HCT116 (cell line): ENCODE results near the gene NHLRC4. TPM values are rescaled to one million over a fixed set of nuclear protein-coding genes. Genes with fewer than 3 reads are reported as not detected.

Source experiments
- ATAC-seq: fragments of 200-7000 bp; cut with Tn5 transposase; 2 replicates; pipeline ENCODE4 v1.9.1; 2020; ENCODE audit warnings: mild to moderate bottlenecking, moderate library complexity
- BruUV-seq: library from RNA; stranded (reverse); fragments of 400-500 nt; replicated peaks from 2 replicates; lab custom pipeline; 2021; lab: Mats Ljungman, UMichigan
- CTCF ChIA-PET: fragments of 300-600 bp; sonication (Branson Sonifier 250); formaldehyde crosslinking; loops from one replicate; lab custom pipeline; 2021; ENCODE audit warnings: antibody characterized with exemption; lab: Charles Lee
- POLR2A ChIA-PET: fragments of 300-600, 350-600 bp; sonication (Branson Sonifier 250); formaldehyde crosslinking; loops from one replicate; lab custom pipeline; 2021; ENCODE audit warnings: antibody characterized with exemption; lab: Charles Lee
- RAD21 ChIA-PET, 2 experiments: fragments of 300-600 bp; sonication (Branson Sonifier 250); formaldehyde crosslinking; loops; one replicate each; lab custom pipeline; 2023; ENCODE audit warnings: low total read pairs in 2 of 2; ENCODE audit not compliant: uncharacterized antibody in 2 of 2, unreplicated experiment in 2 of 2, low non-redundant PET in 1 of 2; lab: Charles Lee
- DNase-seq: peaks from one replicate; pipeline ENCODE4 v3.0.0-alpha.2; 2010; ENCODE audit warnings: low read depth, low spot score
- H2AFZ ChIP-seq: fragments of 200-600 bp; shearing (Covaris generic), sonication (generic); 2 replicates; pipeline ENCODE4 v1.6.1; 2017; ENCODE audit warnings: low read depth, mixed run types, mixed read lengths, antibody characterized with exemption, low read length; ENCODE audit not compliant: poor library complexity, severe bottlenecking
- H3K27ac ChIP-seq: 2 replicates; pipeline ENCODE4 v1.5.1; 2012; ENCODE audit warnings: low read depth, low read length
- H3K27me3 ChIP-seq: fragments of 200-600 bp; sonication (generic); 2 replicates; pipeline ENCODE4 v1.6.1; 2016; ENCODE audit warnings: mixed run types, low read length, mixed read lengths; ENCODE audit not compliant: insufficient read depth
- H3K36me3 ChIP-seq, 2 experiments: fragments of 200-500 bp in 1 of 2; fragments of 200-600 bp in 1 of 2; sonication (Bioruptor generic) in 1 of 2; sonication (generic) in 1 of 2; 2 replicates each; pipeline versions ENCODE4 v1.5.1 to v1.6.1; 2014 to 2016; ENCODE audit warnings: low read length in 2 of 2, inconsistent platforms in 1 of 2, mixed read lengths in 1 of 2, mixed run types in 1 of 2; ENCODE audit not compliant: insufficient read depth in 2 of 2, control insufficient read depth in 1 of 2
- H3K4me1 ChIP-seq, 2 experiments: fragments of 200-600 bp in 1 of 2; sonication (generic) in 1 of 2; 2 replicates each; pipeline versions ENCODE4 v1.5.1 to v1.6.1; 2012 to 2017; ENCODE audit warnings: low read length in 2 of 2, inconsistent platforms in 1 of 2, mild to moderate bottlenecking in 1 of 2, mixed read lengths in 1 of 2, mixed run types in 1 of 2, moderate library complexity in 1 of 2; ENCODE audit not compliant: insufficient read depth in 2 of 2, control insufficient read depth in 1 of 2
- H3K4me2 ChIP-seq: fragments of 200-600 bp; sonication (generic); 2 replicates; pipeline ENCODE4 v1.6.1; 2017; ENCODE audit warnings: mixed run types, low read length, mixed read lengths
- H3K4me3 ChIP-seq, 2 experiments: fragments of 200-600 bp in 1 of 2; sonication (generic) in 1 of 2; replicated peaks in 1 of 2; 2 replicates each; pipeline ENCODE4 v1.5.1; 2011 to 2016; ENCODE audit warnings: low read length in 2 of 2, control low read depth in 1 of 2, low read depth in 1 of 2, mild to moderate bottlenecking in 1 of 2, mixed read lengths in 1 of 2, mixed run types in 1 of 2
- H3K79me2 ChIP-seq: fragments of 200-600 bp; sonication (generic); 2 replicates; pipeline ENCODE4 v1.6.1; 2017; ENCODE audit warnings: mild to moderate bottlenecking, mixed run types, low read length, moderate library complexity, mixed read lengths; ENCODE audit not compliant: insufficient read depth
- H3K9ac ChIP-seq: fragments of 200-600 bp; sonication (generic); 2 replicates; pipeline ENCODE4 v1.6.1; 2016; ENCODE audit warnings: low read length, mixed read lengths
- H3K9me2 ChIP-seq: fragments of 200-600 bp; sonication (generic), shearing (Covaris generic); 2 replicates; pipeline ENCODE4 v1.6.1; 2017; ENCODE audit warnings: mixed run types, mild to moderate bottlenecking, moderate library complexity; ENCODE audit not compliant: insufficient read depth
- H3K9me3 ChIP-seq, 2 experiments: fragments of 200-500 bp in 1 of 2; fragments of 200-600 bp in 1 of 2; sonication (Bioruptor generic) in 1 of 2; sonication (generic) in 1 of 2; 2 replicates each; pipeline ENCODE4 v1.6.1; 2014 to 2017; ENCODE audit warnings: low read length in 2 of 2, mixed read lengths in 2 of 2, inconsistent platforms in 1 of 2, low read depth in 1 of 2, mild to moderate bottlenecking in 1 of 2, mixed run types in 1 of 2, moderate library complexity in 1 of 2; ENCODE audit not compliant: control insufficient read depth in 1 of 2, insufficient read depth in 1 of 2
- H4K20me1 ChIP-seq: fragments of 200-600 bp; sonication (generic), shearing (Covaris generic); 2 replicates; pipeline ENCODE4 v1.6.1; 2017; ENCODE audit warnings: mixed run types, mild to moderate bottlenecking, moderate library complexity; ENCODE audit not compliant: insufficient read depth
- CEBPB ChIP-seq: IDR thresholded peaks from 2 replicates; pipeline ENCODE4 v1.6.1; 2012; ENCODE audit warnings: low read depth
- EGR1 ChIP-seq: IDR thresholded peaks from 2 replicates; pipeline ENCODE4 v1.6.1; 2012; ENCODE audit warnings: low read depth
- ELF1 ChIP-seq: IDR thresholded peaks from 2 replicates; pipeline ENCODE4 v1.6.1; 2012; ENCODE audit warnings: low read depth, borderline replicate concordance
- EZH2 ChIP-seq: fragments of 200-600 bp; sonication (generic); IDR thresholded peaks from 2 replicates; pipeline ENCODE4 v1.6.1; 2017; ENCODE audit warnings: antibody characterized with exemption, mixed run types
- EZH2phosphoT487 ChIP-seq: fragments of 200-600 bp; IDR thresholded peaks from 2 replicates; pipeline ENCODE4 v1.6.1; 2018; ENCODE audit warnings: antibody characterized with exemption, borderline replicate concordance
- JUND ChIP-seq: IDR thresholded peaks from 2 replicates; pipeline ENCODE4 v1.6.1; 2012
- POLR2A ChIP-seq: IDR thresholded peaks from 2 replicates; pipeline ENCODE4 v1.7.0; 2011; ENCODE audit warnings: borderline replicate concordance; ENCODE audit not compliant: insufficient read depth, insufficient read length; ENCODE audit errors: extremely low read depth
- POLR2AphosphoS5 ChIP-seq: IDR thresholded peaks from 2 replicates; pipeline ENCODE4 v1.6.1; 2011; ENCODE audit warnings: mild to moderate bottlenecking, low read depth, low read length, moderate library complexity
- REST ChIP-seq: IDR thresholded peaks from 2 replicates; pipeline ENCODE4 v1.6.1; 2012; ENCODE audit warnings: low read depth
- SIN3A ChIP-seq: IDR thresholded peaks from 2 replicates; pipeline ENCODE4 v1.6.1; 2012; ENCODE audit warnings: low read depth
- SP1 ChIP-seq: IDR thresholded peaks from 2 replicates; pipeline ENCODE4 v1.6.1; 2012; ENCODE audit warnings: low read depth
- TCF7L2 ChIP-seq: IDR thresholded peaks from 2 replicates; pipeline ENCODE4 v1.7.0; 2011; ENCODE audit warnings: borderline replicate concordance, inconsistent platforms; ENCODE audit not compliant: insufficient read depth, insufficient read length; ENCODE audit errors: extremely low read depth
- YY1 ChIP-seq: IDR thresholded peaks from 2 replicates; pipeline ENCODE4 v1.6.1; 2011; ENCODE audit warnings: low read length, low read depth, moderate library complexity, mild to moderate bottlenecking; ENCODE audit not compliant: insufficient replicate concordance; ENCODE audit errors: extremely low read depth
- ZBTB33 ChIP-seq: IDR thresholded peaks from 2 replicates; pipeline ENCODE4 v1.6.1; 2011; ENCODE audit warnings: mild to moderate bottlenecking, low read length, moderate library complexity; ENCODE audit not compliant: insufficient replicate concordance; ENCODE audit errors: extremely low read depth
- ZFX ChIP-seq: fragments of 450-650 bp; IDR thresholded peaks from 2 replicates; pipeline ENCODE4 v1.6.1; 2017
- ZNF274 ChIP-seq: fragments of 200-500 bp; sonication (Bioruptor generic); IDR thresholded peaks from 2 replicates; pipeline ENCODE4 v1.6.1; 2014; ENCODE audit warnings: mild to moderate bottlenecking, low read depth, low read length, inconsistent platforms
- intact Hi-C: fragments of 100-400 bp; cut with micrococcal nuclease; formaldehyde crosslinking; loops from 2 replicates; pipeline ENCODE4 v1.10.0; 2022
- total RNA-seq: library from RNA; stranded (reverse); gene quantifications from one replicate; pipeline ENCODE4 v1.2.1, GENCODE V29; 2021; ENCODE audit not compliant: unreplicated experiment

The NHLRC4 gene
- total RNA-seq, 1 experiment from 2014 or later: 0.22 TPM

- Histone ChIP-seq H2AFZ (no peak overlapping the region), H3K9ac (no peak overlapping the region), H3K79me2 (no peaks in the 10 kb centered on the region), H3K36me3 (no peaks in the 10 kb centered on the region), H3K4me1 (no peaks in the 10 kb centered on the region), H3K9me3 (no peaks in the 10 kb centered on the region), H3K4me2 (no peak overlapping the region), H3K27me3 (no peaks in the 10 kb centered on the region), H3K9me2 (no peaks in the 10 kb centered on the region), H3K4me3 (no peak overlapping the region), H4K20me1 (no peaks in the 10 kb centered on the region), H3K27ac (no peak overlapping the region)
- BruUV-seq: no TSS peak
- ChIA-PET RAD21 (no interaction called here), CTCF (no interaction called here), POLR2A (no interaction called here)
- intact Hi-C loops: no loop called here
- TF ChIP-seq EZH2 (no peak), EZH2phosphoT487 (no peak), TCF7L2 (no peak), YY1 (no peak), POLR2AphosphoS5 (no peak), JUND (no peak)
- no peak for DNase-seq
- no peak for ATAC-seq
Measured at GRCh38 chr16:553601-554296, 13.1 kb upstream of the NHLRC4 start.

GRCh38 chr16:554297-554621, 12.5 kb upstream of the NHLRC4 start:
- no peak overlapping the region for H2AFZ ChIP-seq
- no peak for DNase-seq
- BruUV-seq: no TSS peak
- no peaks in the 10 kb centered on the region for H3K27me3 ChIP-seq
- no peaks in the 10 kb centered on the region for H3K36me3 ChIP-seq
- H3K9ac ChIP-seq: no peak overlapping the region
- ATAC-seq: no peak
- H3K9me3 ChIP-seq: no peaks in the 10 kb centered on the region
- no peaks in the 10 kb centered on the region for H3K4me1 ChIP-seq
- CTCF ChIA-PET: no interaction called here
- RAD21 ChIA-PET: no interaction called here
- H3K27ac ChIP-seq: no peak overlapping the region
- H3K79me2 ChIP-seq: no peaks in the 10 kb centered on the region
- no peak overlapping the region for H3K4me2 ChIP-seq
- intact Hi-C loops: no loop called here
- POLR2A ChIA-PET: no interaction called here
- H3K4me3 ChIP-seq: no peak overlapping the region
- H4K20me1 ChIP-seq: no peaks in the 10 kb centered on the region
- no peaks in the 10 kb centered on the region for H3K9me2 ChIP-seq
- TF ChIP-seq JUND (no peak), SIN3A (no peak), CEBPB (no peak), EZH2phosphoT487 (no peak), ZBTB33 (no peak), POLR2A (no peak), YY1 (no peak), ELF1 (no peak), SP1 (no peak), ZNF274 (no peak), EGR1 (no peak), ZFX (no peak), REST (no peak)
